SIG-M5 treated with dmso at 0.1 percent for 504 hours (cell line): ENCODE data around the gene LRRC32.
"Not testable (repeated sequence)": the region's sequence is repeated elsewhere in the genome, so short reads cannot be mapped to it uniquely, and the experiment has no call there.

Experiments used
- DNase-seq: peaks from one replicate; lab custom pipeline; 2025; ENCODE audit not compliant: unreplicated experiment; lab: John Stamatoyannopoulos, UW

Gene LRRC32

DNA sequence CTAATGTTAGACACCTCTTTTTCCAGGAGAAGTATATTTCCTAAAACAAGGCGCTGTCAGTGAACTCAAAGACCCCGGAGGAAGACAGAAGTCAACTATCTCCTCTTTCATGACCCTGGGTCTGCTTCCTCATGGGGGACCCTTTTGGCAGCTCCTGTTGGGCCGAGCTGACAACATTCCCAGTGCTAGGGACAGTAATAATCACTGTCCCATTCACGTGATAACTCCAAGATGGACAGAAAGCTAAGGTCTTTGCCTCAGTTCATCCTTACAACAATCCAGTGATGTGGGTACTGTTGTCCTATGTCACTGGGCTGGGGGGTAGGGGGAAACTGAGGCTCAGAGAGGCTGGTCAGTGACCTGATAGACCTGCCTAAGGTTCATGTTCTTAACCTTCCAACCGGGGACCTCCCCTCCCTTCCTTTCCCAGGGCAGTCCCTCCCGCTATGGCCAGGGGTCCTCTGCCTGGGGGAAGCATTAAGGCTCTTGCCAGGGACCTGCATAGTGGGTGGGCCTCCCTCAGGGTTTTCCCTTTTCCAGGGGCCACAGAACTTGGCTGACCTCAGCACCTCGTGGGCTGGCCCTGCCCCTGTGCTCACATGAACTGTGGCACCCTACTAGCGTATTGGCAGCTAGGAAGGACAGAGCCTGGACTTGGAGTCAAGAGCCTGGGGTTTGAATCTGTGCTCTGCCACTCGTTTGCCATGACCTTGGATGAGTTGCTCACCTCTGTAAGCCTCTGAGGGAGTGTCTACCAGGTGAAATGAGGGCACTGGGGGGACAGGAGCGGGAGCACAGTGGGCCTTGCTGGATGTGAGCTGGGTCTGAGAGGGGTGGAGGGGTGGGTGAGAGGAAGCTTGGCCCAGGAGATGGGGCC is 53.6 kb downstream of the LRRC32 start:
- no peak for DNase-seq

DNA sequence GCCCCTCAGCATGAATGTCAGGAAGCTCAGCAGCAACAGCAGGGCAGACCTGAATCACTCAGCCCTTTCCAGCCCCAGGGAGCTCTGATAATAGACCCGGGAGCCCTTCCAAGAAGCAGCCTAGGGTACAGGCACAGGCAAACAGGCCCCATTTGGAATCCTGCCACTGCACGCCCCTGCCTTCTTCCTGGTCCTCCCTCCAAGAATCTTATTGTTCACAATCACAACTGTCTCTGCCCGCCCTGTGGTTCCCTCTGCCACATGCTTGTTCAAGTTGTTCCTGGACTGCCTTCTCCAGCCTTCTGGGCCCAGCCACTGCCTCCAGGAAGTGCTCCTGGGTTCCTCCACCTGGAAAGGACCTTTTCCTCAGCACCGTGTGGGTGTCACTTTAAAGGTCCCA is 54.6 kb downstream of the LRRC32 start:
- DNase-seq: no peak

DNA sequence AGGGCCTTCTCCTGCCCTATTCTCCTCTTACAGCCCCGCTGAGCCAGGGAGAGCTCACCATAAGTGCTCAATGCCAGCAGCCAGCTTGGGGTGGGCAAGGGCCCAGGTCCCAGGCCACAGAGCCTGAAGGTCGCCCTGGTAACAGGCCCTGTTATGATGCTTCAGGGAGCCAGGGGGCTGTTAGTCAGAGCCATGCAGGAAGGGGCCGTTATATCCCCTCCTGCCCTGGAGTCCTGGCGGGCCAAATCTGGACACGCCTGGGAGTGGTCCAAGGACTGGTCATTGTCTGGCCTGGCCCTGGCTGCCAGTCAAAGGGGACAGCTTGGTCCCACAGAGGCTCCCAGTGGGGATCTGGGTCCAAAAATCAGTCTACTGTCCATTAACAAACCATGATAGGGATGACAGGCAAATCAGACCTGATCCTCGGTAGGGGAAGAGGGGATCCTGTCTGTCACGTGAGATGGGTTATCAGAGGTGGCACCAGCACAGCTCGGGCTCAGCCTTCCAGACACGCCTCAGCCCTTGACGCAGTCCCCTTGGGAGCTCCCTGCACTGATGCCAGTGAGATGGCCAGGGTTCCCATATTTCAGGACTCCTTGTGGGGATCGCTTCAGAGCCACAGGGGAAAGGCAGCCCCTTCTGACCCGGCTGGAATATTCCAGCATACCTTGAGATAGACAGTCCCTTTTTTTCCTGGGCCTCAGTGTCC is 55.9 kb downstream of the LRRC32 start:
- no peak for DNase-seq

GRCh38 chr11:76613901-76614300 is 56.6 kb downstream of the LRRC32 start:
- no peak for DNase-seq

GRCh38 chr11:76612226-76612625 is 58.3 kb downstream of the LRRC32 start:
- no peak for DNase-seq

DNA sequence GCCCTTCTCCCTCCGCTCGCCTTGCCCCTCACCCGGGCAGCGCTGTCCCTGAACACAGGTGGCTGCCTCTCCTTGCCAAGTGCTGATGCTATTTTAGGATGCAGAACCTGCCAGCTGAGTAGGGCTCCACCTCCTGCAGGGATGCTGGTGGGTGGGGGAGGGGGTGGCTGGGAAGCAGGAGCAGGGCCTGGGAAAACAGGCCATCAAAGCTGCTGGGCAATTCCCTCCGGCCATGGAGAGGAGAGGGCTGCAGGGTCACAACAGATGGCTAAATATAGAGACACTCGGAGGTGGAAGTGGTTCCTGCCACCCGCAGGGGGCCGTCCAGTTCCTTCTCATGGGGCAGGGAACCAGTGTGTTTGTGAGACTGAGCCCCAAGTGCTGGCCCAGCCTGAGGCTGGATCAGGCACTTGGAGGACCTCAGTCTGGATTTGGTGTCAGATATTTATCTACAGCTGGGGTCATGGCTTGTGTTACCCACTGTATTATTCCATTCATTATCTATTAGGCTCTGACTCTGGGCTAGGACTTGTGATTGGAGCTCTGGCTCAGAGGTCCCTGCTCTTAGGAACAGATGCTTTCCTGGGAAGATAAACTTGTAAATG is 59.6 kb downstream of the LRRC32 start:
- no peak for DNase-seq

DNA sequence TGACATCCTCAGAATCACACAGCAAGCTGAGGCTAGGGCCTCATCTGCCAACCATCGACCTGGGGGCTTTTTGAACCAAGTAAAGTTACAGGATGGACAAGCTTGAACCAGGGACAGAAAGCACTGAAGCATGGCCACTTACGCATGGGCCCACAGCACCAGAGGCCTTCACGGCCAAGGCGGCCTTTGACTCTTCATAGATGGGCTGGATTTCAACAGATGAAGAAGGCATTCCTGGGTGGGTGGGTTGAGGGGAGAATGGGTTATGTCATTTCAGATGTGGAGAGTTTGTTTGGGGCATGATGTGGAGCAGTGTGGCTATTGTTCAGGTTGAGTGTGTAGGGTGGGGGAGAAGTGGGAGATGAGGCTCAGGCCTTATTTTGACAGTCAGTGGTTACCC is 60.2 kb downstream of the LRRC32 start:
- no peak for DNase-seq

- DNase-seq: no peak
Measured at GRCh38 chr11:76609736-76610370, 60.7 kb downstream of the LRRC32 start.

- DNase-seq: not testable (repeated sequence)
Measured at GRCh38 chr11:76608879-76609460, 61.6 kb downstream of the LRRC32 start.

DNA sequence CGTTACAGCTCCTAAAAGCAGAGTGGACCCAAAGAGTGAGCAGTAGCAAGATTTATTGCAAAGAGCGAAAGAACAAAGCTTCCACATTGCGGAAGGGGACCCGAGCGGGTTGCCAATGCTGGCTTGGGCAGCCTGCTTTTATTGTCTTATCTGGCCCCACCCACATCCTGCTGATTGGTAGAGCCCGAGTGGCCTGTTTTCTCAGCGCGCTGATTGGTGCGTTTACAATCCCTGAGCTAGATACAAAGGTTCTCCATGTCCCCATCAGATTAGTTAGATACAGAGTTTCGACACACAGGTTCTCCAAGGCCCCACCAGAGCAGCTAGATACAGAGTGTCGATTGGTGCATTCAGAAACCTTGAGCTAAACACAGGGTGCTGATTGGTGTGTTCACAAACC is 62.3 kb downstream of the LRRC32 start:
- not testable (repeated sequence) for DNase-seq
